CD4-positive, alpha-beta T cell (primary cell): Measurements from ENCODE around the gene HSPA6. TPM values are rescaled to one million over a fixed set of nuclear protein-coding genes. Genes with fewer than 3 reads are reported as not detected.
A peak's percentile ranks its signal among the peaks of the same experiment; 100 is the strongest.
"Not testable (repeated sequence)": the region's sequence is repeated elsewhere in the genome, so short reads cannot be mapped to it uniquely, and the experiment has no call there.

Experiments
- ATAC-seq: fragments of 200-7000 bp; cut with Tn5 transposase; one replicate; pipeline ENCODE4 v1.10.0; 2022; ENCODE audit warnings: mild to moderate bottlenecking; ENCODE audit not compliant: poor library complexity
- CTCF ChIA-PET: fragments of 350-600 bp; sonication (Branson Sonifier 250); formaldehyde crosslinking; loops from one replicate; lab custom pipeline; 2021; ENCODE audit warnings: antibody characterized with exemption, inconsistent platforms; lab: Charles Lee
- POLR2A ChIA-PET: fragments of 350-600 bp; sonication (Branson Sonifier 250); formaldehyde crosslinking; loops from one replicate; lab custom pipeline; 2021; ENCODE audit warnings: antibody characterized with exemption, inconsistent platforms; lab: Charles Lee
- DNase-seq, 14 experiments: peaks; one replicate each; pipeline ENCODE4 v3.0.0-alpha.2; 2013 to 2020; ENCODE audit warnings: mixed read lengths in 2 of 14
- H3K27ac ChIP-seq, 2 donors: one replicate each; pipeline versions ENCODE4 v1.5.1 to v1.7.0; 2013; ENCODE audit warnings: low read length in 2 of 2, low read depth in 1 of 2, mild to moderate bottlenecking in 1 of 2
- H3K27me3 ChIP-seq, 2 experiments: 1 replicate in 1 of 2; 2 replicates in 1 of 2; pipeline versions ENCODE4 v1.6.1 to v1.7.0; 2013; ENCODE audit warnings: low read length in 2 of 2, control low read depth in 1 of 2, mild to moderate bottlenecking in 1 of 2, moderate library complexity in 1 of 2; ENCODE audit not compliant: insufficient read depth in 2 of 2, control insufficient read depth in 1 of 2
- H3K36me3 ChIP-seq: one replicate; pipeline ENCODE4 v1.6.1; 2013; ENCODE audit warnings: low read length, control low read depth; ENCODE audit not compliant: insufficient read depth
- H3K4me1 ChIP-seq: one replicate; pipeline ENCODE4 v1.6.1; 2013; ENCODE audit warnings: low read length, control low read depth; ENCODE audit not compliant: insufficient read depth
- H3K4me3 ChIP-seq: one replicate; pipeline ENCODE4 v1.5.1; 2013; ENCODE audit warnings: mild to moderate bottlenecking, low read length, moderate library complexity
- H3K9me3 ChIP-seq, 2 experiments: 1 replicate in 1 of 2; 2 replicates in 1 of 2; pipeline versions ENCODE4 v1.6.1 to v1.7.0; 2013; ENCODE audit warnings: low read length in 2 of 2, mild to moderate bottlenecking in 2 of 2, control low read depth in 1 of 2, moderate library complexity in 1 of 2; ENCODE audit not compliant: control insufficient read depth in 1 of 2, insufficient read depth in 1 of 2
- H3K27ac Mint-ChIP-seq: one replicate; pipeline ENCODE4 v1.8.0; 2020; ENCODE audit warnings: mixed read lengths
- H3K27me3 Mint-ChIP-seq: one replicate; pipeline ENCODE4 v1.8.0; 2021; ENCODE audit warnings: mixed read lengths
- H3K36me3 Mint-ChIP-seq: one replicate; pipeline ENCODE4 v1.8.0; 2021; ENCODE audit warnings: low read depth, mixed read lengths
- H3K4me1 Mint-ChIP-seq: one replicate; pipeline ENCODE4 v1.8.0; 2021; ENCODE audit warnings: low read depth, mixed read lengths
- H3K4me3 Mint-ChIP-seq: one replicate; pipeline ENCODE4 v1.8.0; 2020; ENCODE audit warnings: mild to moderate bottlenecking, mixed read lengths
- H3K9me3 Mint-ChIP-seq: one replicate; pipeline ENCODE4 v1.8.0; 2020; ENCODE audit warnings: mixed read lengths
- intact Hi-C, 2 experiments: fragments of 100-400 bp; cut with DNase I in 1 of 2; cut with micrococcal nuclease in 1 of 2; formaldehyde crosslinking; loops; one replicate each; pipeline versions ENCODE4 v1.15.1 to v1.9.0; 2023 to 2025; cut with DNase I, micrococcal nuclease
- total RNA-seq, 174 experiments: library from RNA in 2 of 174; stranded (reverse) in 2 of 174; gene quantifications; one replicate each; pipeline ENCODE4 v1.2.3 and lab custom pipeline; 2021 to 2026

Gene HSPA6
- total RNA-seq, 2 experiments from 2014 or later, result 0.78 to 1.0 TPM

GRCh38 chr1:161556990-161557389, 32.6 kb downstream of the HSPA6 start:
- H3K4me1 Mint-ChIP-seq, result peaks cover 18% of the 10 kb centered on the region
- POLR2A ChIA-PET, result not testable (repeated sequence)

GRCh38 chr1:161557506-161558450, 33.4 kb downstream of the HSPA6 start:
- POLR2A ChIA-PET, H3K27me3 ChIP-seq, H3K9me3 Mint-ChIP-seq, H3K36me3 Mint-ChIP-seq, H3K4me3 Mint-ChIP-seq, DNase-seq, H3K27me3 Mint-ChIP-seq, H3K36me3 ChIP-seq, CTCF ChIA-PET, ATAC-seq, H3K27ac Mint-ChIP-seq, H3K9me3 ChIP-seq, intact Hi-C loops, H3K4me1 ChIP-seq, H3K27ac ChIP-seq, H3K4me3 ChIP-seq: not testable (repeated sequence)
- H3K4me1 Mint-ChIP-seq, result peaks cover 18% of the 10 kb centered on the region

More at GRCh38 chr1:161556990-161557389, 32.6 kb downstream of the HSPA6 start:
- H3K4me3 Mint-ChIP-seq, H3K9me3 Mint-ChIP-seq, intact Hi-C loops, H3K4me1 ChIP-seq, H3K27ac Mint-ChIP-seq, H3K36me3 ChIP-seq, H3K36me3 Mint-ChIP-seq, H3K4me3 ChIP-seq, H3K27me3 Mint-ChIP-seq, H3K27me3 ChIP-seq, DNase-seq, H3K27ac ChIP-seq, CTCF ChIA-PET, ATAC-seq, H3K9me3 ChIP-seq: not testable (repeated sequence)

GRCh38 chr1:161560960-161561715, 36.8 kb downstream of the HSPA6 start:
- H3K27ac Mint-ChIP-seq, H3K27me3 Mint-ChIP-seq, H3K4me3 ChIP-seq, H3K9me3 Mint-ChIP-seq, H3K27me3 ChIP-seq, POLR2A ChIA-PET, H3K36me3 Mint-ChIP-seq, H3K4me3 Mint-ChIP-seq, H3K4me1 ChIP-seq, H3K4me1 Mint-ChIP-seq, H3K36me3 ChIP-seq, H3K27ac ChIP-seq, CTCF ChIA-PET, H3K9me3 ChIP-seq: not testable (repeated sequence)
- ATAC-seq (peak; percentile 43), DNase-seq (peak in 3 of 14 experiments; percentile 60 to 73 (median 68))
- intact Hi-C loops, result loop anchor here in 1 of 2 experiments (10.0 kb wide), 2 partner anchors 76 to 184 kb away; partner anchors contain the start of gene DUSP12

- H3K9me3 Mint-ChIP-seq, ATAC-seq, POLR2A ChIA-PET, H3K27me3 ChIP-seq, H3K4me1 ChIP-seq, H3K4me3 ChIP-seq, DNase-seq, H3K27ac Mint-ChIP-seq, H3K36me3 Mint-ChIP-seq, H3K27ac ChIP-seq, H3K36me3 ChIP-seq, H3K4me3 Mint-ChIP-seq, H3K9me3 ChIP-seq, CTCF ChIA-PET: not testable (repeated sequence)
- H3K4me1 Mint-ChIP-seq, result peaks cover 12% of the 10 kb centered on the region
- intact Hi-C loops, result loop anchor here in 1 of 2 experiments (10.0 kb wide), 2 partner anchors 78 to 182 kb away; partner anchors contain the start of gene DUSP12
- H3K27me3 Mint-ChIP-seq, result peaks cover 14% of the 10 kb centered on the region
Observed at GRCh38 chr1:161562441-161562840, 38.1 kb downstream of the HSPA6 start.

GRCh38 chr1:161563522-161563921, 39.2 kb downstream of the HSPA6 start:
- DNase-seq, H3K36me3 ChIP-seq, H3K27ac Mint-ChIP-seq, H3K4me1 ChIP-seq, POLR2A ChIA-PET, ATAC-seq, H3K9me3 Mint-ChIP-seq, H3K9me3 ChIP-seq, H3K27ac ChIP-seq, H3K36me3 Mint-ChIP-seq, H3K4me3 ChIP-seq, H3K27me3 ChIP-seq, H3K4me3 Mint-ChIP-seq, CTCF ChIA-PET: not testable (repeated sequence)
- H3K4me1 Mint-ChIP-seq, result peaks cover 12% of the 10 kb centered on the region
- intact Hi-C loops, result loop anchor here in 1 of 2 experiments (10.0 kb wide), 2 partner anchors 79 to 181 kb away; partner anchors contain the start of gene DUSP12
- H3K27me3 Mint-ChIP-seq, result peaks cover 14% of the 10 kb centered on the region

GRCh38 chr1:161566602-161566960, 42.2 kb downstream of the HSPA6 start:
- ATAC-seq, H3K4me3 Mint-ChIP-seq, H3K9me3 ChIP-seq, H3K4me1 ChIP-seq, H3K4me3 ChIP-seq, H3K27ac Mint-ChIP-seq, H3K36me3 ChIP-seq, DNase-seq, H3K27ac ChIP-seq, H3K36me3 Mint-ChIP-seq, H3K27me3 ChIP-seq, H3K4me1 Mint-ChIP-seq, POLR2A ChIA-PET, H3K9me3 Mint-ChIP-seq, CTCF ChIA-PET: not testable (repeated sequence)
- peaks cover 14% of the 10 kb centered on the region for H3K27me3 Mint-ChIP-seq
- intact Hi-C loops, result loop anchor here in 1 of 2 experiments (10.0 kb wide), 2 partner anchors 82 to 178 kb away; partner anchors contain the start of gene DUSP12
